ACHN (cell line): ENCODE measurements around the gene CUTA.

Experiments used
- DNase-seq: peaks from one replicate; pipeline ENCODE4 v3.0.0-alpha.2; 2015
- in situ Hi-C: cut with HindIII; loops from 2 replicates; pipeline ENCODE4 v1.10.0; 2017; ENCODE audit warnings: low sequenced_read_pairs, low pct_ligation_motif_present, low pct_unique_long_range_greater_than_20kb

The CUTA gene

GRCh38 chr6:33426590-33427511 is 8.9 kb upstream of the CUTA start:
- DNase-seq = no peak
- in situ Hi-C loops = no loop called here

GRCh38 chr6:33425668-33426577 is 8.0 kb upstream of the CUTA start:
- in situ Hi-C loops = no loop called here

GRCh38 chr6:33424855-33425667 is 7.2 kb upstream of the CUTA start:
- in situ Hi-C loops = no loop called here
- DNase-seq = no peak

More at GRCh38 chr6:33425668-33426577, 8.0 kb upstream of the CUTA start:
- DNase-seq = peak; percentile 80

GRCh38 chr6:33423777-33424176 is 5.9 kb upstream of the CUTA start:
- no peak for DNase-seq
- in situ Hi-C loops = no loop called here

- DNase-seq = no peak
- in situ Hi-C loops = no loop called here
These were observed 3.4 kb upstream of the CUTA start for GRCh38 chr6:33421344-33421643.

GRCh38 chr6:33420491-33421343 is 2.8 kb upstream of the CUTA start:
- in situ Hi-C loops = no loop called here
- no peak for DNase-seq

GRCh38 chr6:33419580-33420490 is 1.9 kb upstream of the CUTA start, which contains the start of gene SYNGAP1:
Gene SYNGAP1, plus strand, starts transcription at chr6:33420065. Its CDS starts 200 bp downstream, at chr6:33420265.
- DNase-seq = peak; percentile 50
- in situ Hi-C loops = no loop called here

GRCh38 chr6:33418690-33419291 is 884 bp upstream of the CUTA start:
- DNase-seq = peak; percentile 25
- in situ Hi-C loops = no loop called here

GRCh38 chr6:33417128-33417902 is 592 bp downstream of the CUTA start:
- in situ Hi-C loops = no loop called here

GRCh38 chr6:33416386-33417127 is 1.4 kb downstream of the CUTA start:
- in situ Hi-C loops = no loop called here

More at GRCh38 chr6:33417128-33417902, 592 bp downstream of the CUTA start:
- peak; percentile 76 for DNase-seq

GRCh38 chr6:33415831-33416230 is 2.1 kb downstream of the CUTA start:
- no peak for DNase-seq
- in situ Hi-C loops = no loop called here

More at GRCh38 chr6:33416386-33417127, 1.4 kb downstream of the CUTA start:
- no peak for DNase-seq

- peak; percentile 46 for DNase-seq
- in situ Hi-C loops = no loop called here
These were observed 3.2 kb downstream of the CUTA start for GRCh38 chr6:33414592-33415271.

- in situ Hi-C loops = no loop called here
- no peak for DNase-seq
These were observed 4.4 kb downstream of the CUTA start for GRCh38 chr6:33413241-33414120.
